ENCODE data around the gene VSNL1. TPM values are rescaled to one million over a fixed set of nuclear protein-coding genes. Genes with fewer than 3 reads are reported as not detected.

VSNL1 gene
- total and polyA plus RNA-seq, 7 donors: 0.27 to 5.1 (median 1.1) TPM; not detected in 2

DNA sequence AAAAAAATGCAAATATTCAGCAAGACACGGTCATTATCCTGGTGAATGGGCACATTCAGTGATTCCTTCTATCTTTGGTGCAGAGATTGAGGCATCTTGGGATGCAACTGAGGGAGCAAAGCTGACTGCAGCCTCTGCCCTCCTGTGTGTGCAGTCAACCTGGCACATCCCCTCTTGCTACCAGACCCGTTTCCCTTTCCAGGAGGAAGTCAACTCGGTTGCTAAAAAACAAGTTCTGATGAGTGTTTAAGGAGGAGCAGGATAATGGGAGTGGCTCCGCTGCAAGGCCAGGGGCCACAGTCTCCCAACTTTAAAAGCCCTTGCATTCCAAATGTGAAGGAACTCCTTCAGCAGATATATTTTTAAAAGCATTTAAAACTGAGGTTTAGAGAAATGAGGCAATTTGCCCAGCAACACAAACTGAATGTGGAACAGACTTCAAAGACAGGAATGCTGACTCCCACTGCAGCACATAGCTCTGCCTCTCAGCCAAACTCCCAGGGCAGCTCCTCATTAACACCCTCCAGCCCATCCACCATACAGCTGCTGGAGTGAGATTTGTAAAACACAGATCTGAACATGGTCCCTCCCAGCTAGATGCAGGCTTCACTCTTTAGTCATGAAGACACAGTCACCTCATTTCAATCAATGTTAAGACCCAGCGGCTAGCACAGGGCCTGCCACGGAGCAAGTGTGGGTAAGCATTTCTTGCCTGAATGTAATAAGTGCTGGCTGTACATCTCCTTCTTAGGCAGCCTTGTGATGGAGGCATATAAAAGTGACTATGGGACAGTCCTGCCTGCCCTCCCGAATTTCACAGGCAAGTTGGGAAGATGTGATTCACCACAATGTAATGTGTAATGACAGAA lies 54.3 kb downstream of the VSNL1 start:
- Histone ChIP-seq H3K27me3 (no peaks in the 10 kb centered on the region), H3K4me1 (peaks cover 0 to 17% (median 8%) of the 10 kb centered on the region in 4 donors), H3K4me3 (no peak overlapping the region), H3K27ac (peak overlapping the region in 1 of 4 donors; percentile 33), H3K36me3 (no peaks in the 10 kb centered on the region), H3K9me3 (no peaks in the 10 kb centered on the region)
- TF ChIP-seq POLR2A (IDR thresholded peaks at IDR 0.05) (no peak), EP300 (IDR thresholded peaks at IDR 0.05) (no peak), POLR2AphosphoS5 (IDR thresholded peaks at IDR 0.05) (no peak)
- TF ChIP-seq, protein P1, sequence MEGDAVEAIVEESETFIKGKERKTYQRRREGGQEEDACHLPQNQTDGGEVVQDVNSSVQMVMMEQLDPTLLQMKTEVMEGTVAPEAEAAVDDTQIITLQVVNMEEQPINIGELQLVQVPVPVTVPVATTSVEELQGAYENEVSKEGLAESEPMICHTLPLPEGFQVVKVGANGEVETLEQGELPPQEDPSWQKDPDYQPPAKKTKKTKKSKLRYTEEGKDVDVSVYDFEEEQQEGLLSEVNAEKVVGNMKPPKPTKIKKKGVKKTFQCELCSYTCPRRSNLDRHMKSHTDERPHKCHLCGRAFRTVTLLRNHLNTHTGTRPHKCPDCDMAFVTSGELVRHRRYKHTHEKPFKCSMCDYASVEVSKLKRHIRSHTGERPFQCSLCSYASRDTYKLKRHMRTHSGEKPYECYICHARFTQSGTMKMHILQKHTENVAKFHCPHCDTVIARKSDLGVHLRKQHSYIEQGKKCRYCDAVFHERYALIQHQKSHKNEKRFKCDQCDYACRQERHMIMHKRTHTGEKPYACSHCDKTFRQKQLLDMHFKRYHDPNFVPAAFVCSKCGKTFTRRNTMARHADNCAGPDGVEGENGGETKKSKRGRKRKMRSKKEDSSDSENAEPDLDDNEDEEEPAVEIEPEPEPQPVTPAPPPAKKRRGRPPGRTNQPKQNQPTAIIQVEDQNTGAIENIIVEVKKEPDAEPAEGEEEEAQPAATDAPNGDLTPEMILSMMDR (IDR thresholded peaks at IDR 0.05): no peak
- no peak for DNase-seq
- 75 to 82% methylated on average over 7 of the region's 7 CpGs for WGBS, 2 donors
- intact Hi-C loops (cut with DNase I): no loop called here

DNA sequence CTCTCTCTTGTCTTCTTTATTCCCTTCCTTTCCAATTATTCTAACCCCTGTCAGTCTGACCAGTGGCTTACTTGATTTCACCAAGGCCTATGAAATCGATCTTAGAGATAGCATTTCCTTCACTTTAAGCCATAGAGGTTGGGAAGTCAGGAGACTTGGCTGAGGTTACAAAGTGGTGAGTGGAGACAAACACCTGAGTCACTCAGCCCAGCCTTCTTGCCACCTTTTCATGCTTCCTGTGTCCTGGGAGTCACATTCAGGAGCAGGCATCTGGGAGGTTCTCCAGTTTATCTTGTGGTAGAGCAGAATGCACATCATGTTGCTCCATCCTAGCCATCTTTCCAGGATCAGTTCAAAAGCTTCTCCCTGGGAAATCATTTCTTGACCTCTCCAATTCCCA lies 59.1 kb downstream of the VSNL1 start:
- intact Hi-C loops (cut with DNase I): no loop called here
- no peak for DNase-seq
- Histone ChIP-seq H3K36me3 (no peaks in the 10 kb centered on the region), H3K27me3 (no peaks in the 10 kb centered on the region), H3K4me3 (no peak overlapping the region), H3K9me3 (no peaks in the 10 kb centered on the region), H3K4me1 (peaks cover 0 to 6% (median 4%) of the 10 kb centered on the region in 4 donors), H3K27ac (no peak overlapping the region)
- 85 to 86% methylated on average over 1 of the region's 1 CpG for WGBS, 2 donors
- TF ChIP-seq, protein P1 (IDR thresholded peaks at IDR 0.05): no peak
- TF ChIP-seq POLR2AphosphoS5 (IDR thresholded peaks at IDR 0.05): no peak
- no peak for TF ChIP-seq POLR2A (IDR thresholded peaks at IDR 0.05)
- TF ChIP-seq EP300 (IDR thresholded peaks at IDR 0.05): no peak

DNA sequence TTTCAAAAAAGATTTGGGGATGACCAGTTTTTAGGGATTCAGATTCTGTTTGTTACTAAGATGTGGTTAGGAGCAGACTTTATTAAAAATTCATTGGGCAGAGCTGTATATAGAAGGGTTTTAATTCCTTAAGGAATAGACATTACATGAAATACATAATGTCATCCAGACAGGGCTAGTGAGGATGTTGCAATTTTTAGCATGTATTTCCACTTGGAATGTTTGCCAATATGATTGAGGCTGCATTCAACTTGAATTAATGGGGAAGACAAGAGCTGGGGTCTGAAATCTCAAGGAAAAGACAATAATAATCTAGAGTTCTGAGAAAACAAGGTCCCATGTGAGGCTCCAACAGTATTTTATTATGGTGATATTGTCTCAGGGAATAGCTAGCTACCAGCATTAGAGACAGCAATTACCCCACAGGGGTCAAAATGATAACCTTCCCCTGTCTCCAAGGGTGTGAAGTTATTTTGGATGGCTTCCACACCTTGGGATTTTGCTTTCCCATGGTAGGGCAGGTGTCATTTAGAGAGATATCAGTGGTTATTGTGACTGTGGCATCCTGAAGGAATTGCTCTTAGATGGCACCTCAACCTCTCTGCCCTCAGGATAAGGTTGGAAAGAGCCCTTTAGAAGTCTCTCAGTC lies 60.2 kb downstream of the VSNL1 start:
- Histone ChIP-seq H3K9me3 (no peaks in the 10 kb centered on the region), H3K36me3 (no peaks in the 10 kb centered on the region), H3K27me3 (no peaks in the 10 kb centered on the region), H3K27ac (no peak overlapping the region), H3K4me1 (no peaks in the 10 kb centered on the region), H3K4me3 (no peak overlapping the region)
- intact Hi-C loops (cut with DNase I): no loop called here
- TF ChIP-seq EP300 (IDR thresholded peaks at IDR 0.05) (no peak), POLR2AphosphoS5 (IDR thresholded peaks at IDR 0.05) (no peak), POLR2A (IDR thresholded peaks at IDR 0.05) (no peak)
- TF ChIP-seq, protein P1 (IDR thresholded peaks at IDR 0.05): no peak
- DNase-seq: no peak

DNA sequence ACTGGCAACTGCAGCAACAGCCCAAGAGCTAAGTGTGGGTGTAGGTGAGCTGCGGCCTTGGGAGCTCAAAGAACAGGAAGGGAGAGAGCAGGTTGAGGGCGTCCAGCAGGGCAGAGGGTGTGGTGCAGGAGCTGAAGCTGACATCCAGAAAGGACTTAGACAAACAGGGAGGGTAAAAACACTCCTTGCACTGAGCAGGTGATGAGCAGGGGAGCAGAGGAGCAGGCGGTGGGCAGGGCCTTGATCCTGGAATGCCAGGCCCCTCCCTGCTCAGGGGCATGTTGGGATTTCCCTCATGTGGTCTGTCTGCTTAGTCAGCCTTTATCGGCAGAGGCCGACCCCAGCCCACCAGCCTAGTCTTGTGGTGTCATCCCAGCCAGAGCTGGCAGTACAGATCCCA lies 63.6 kb downstream of the VSNL1 start:
- WGBS, 2 donors: 67 to 83% methylated on average over 5 of the region's 5 CpGs
- no peak for TF ChIP-seq EP300 (IDR thresholded peaks at IDR 0.05)
- TF ChIP-seq, protein P1 (IDR thresholded peaks at IDR 0.05): no peak
- no peak for TF ChIP-seq POLR2A (IDR thresholded peaks at IDR 0.05)
- TF ChIP-seq POLR2AphosphoS5 (IDR thresholded peaks at IDR 0.05): no peak
- no peaks in the 10 kb centered on the region for H3K4me1 ChIP-seq
- H3K27me3 ChIP-seq: no peaks in the 10 kb centered on the region
- H3K4me3 ChIP-seq: no peak overlapping the region
- no peaks in the 10 kb centered on the region for H3K9me3 ChIP-seq
- no peak overlapping the region for H3K27ac ChIP-seq
- no peaks in the 10 kb centered on the region for H3K36me3 ChIP-seq
- DNase-seq: no peak
- intact Hi-C loops (cut with DNase I): no loop called here
